ENCODE measurements around the gene ESYT1. TPM values are rescaled to one million over a fixed set of nuclear protein-coding genes. Genes with fewer than 3 reads are reported as not detected.

ESYT1 gene
- total RNA-seq = 100 to 1,000 TPM; 113 to 128 TPM

GRCh38 chr12:56127888-56128669 lies at the start of gene ESYT1:
TSS of gene ESYT1 (plus strand) at chr12:56128267. CDS start at chr12:56128320, 53 bp downstream.
- TF ChIP-seq CTCF (IDR thresholded peaks at IDR 0.05) = no peak

GRCh38 chr12:56078427-56078826 lies 49.6 kb upstream of the ESYT1 start:
- no peaks in the 10 kb centered on the region for H3K27me3 ChIP-seq (replicated peaks; ENCODE audit: insufficient read depth)
- no peaks in the 10 kb centered on the region for H3K9me3 ChIP-seq
- TF ChIP-seq CTCF (IDR thresholded peaks at IDR 0.05) = no peak
- H3K4me3 ChIP-seq = peak overlapping the region; percentile 79
- DNase-seq (ENCODE audit: low spot score) = no peak
- H3K27ac ChIP-seq = peak overlapping the region in 1 of 2 donors; percentile 71
- ATAC-seq (ENCODE audit: insufficient number of reproducible peaks, low FRiP score, low read depth) = no peak
- H3K4me1 ChIP-seq (ENCODE audit: control insufficient read depth in 1 of 2, low read depth in 2 of 2) = peaks cover 5 to 21% of the 10 kb centered on the region in 2 donors
- H3K36me3 ChIP-seq = no peaks in the 10 kb centered on the region

More at GRCh38 chr12:56127888-56128669, at the start of gene ESYT1:
- Histone ChIP-seq H3K9me3 (no peaks in the 10 kb centered on the region), H3K27ac (peak within 1 kb of the TSS; percentile 85 to 88), H3K36me3 (peaks cover 18% of the 10 kb centered on the region), H3K27me3 (replicated peaks; ENCODE audit: insufficient read depth) (no peaks in the 10 kb centered on the region), H3K4me3 (peak within 1 kb of the TSS; percentile 80), H3K4me1 (ENCODE audit: control insufficient read depth in 1 of 2, low read depth in 2 of 2) (peaks cover 21 to 34% of the 10 kb centered on the region in 2 donors)
- DNase-seq (ENCODE audit: low spot score) = peak; percentile 99
- ATAC-seq (ENCODE audit: insufficient number of reproducible peaks, low FRiP score, low read depth) = peak; percentile 97

GRCh38 chr12:56078931-56079722 lies 48.9 kb upstream of the ESYT1 start:
- Histone ChIP-seq H3K4me3 (peak overlapping the region; percentile 79), H3K27ac (peak overlapping the region; percentile 62 to 71), H3K9me3 (no peaks in the 10 kb centered on the region), H3K27me3 (replicated peaks; ENCODE audit: insufficient read depth) (no peaks in the 10 kb centered on the region), H3K36me3 (no peaks in the 10 kb centered on the region), H3K4me1 (ENCODE audit: control insufficient read depth in 1 of 2, low read depth in 2 of 2) (peaks cover 5 to 21% of the 10 kb centered on the region in 2 donors)
- ATAC-seq (ENCODE audit: insufficient number of reproducible peaks, low FRiP score, low read depth) = peak; percentile 66
- DNase-seq (ENCODE audit: low spot score) = peak; percentile 59
- TF ChIP-seq CTCF (IDR thresholded peaks at IDR 0.05) = peak; percentile 80

- ATAC-seq (ENCODE audit: insufficient number of reproducible peaks, low FRiP score, low read depth) (peak; percentile 94), DNase-seq (ENCODE audit: low spot score) (peak; percentile 59)
- H3K9me3 ChIP-seq = no peaks in the 10 kb centered on the region
- peaks cover 5 to 21% of the 10 kb centered on the region in 2 donors for H3K4me1 ChIP-seq (ENCODE audit: control insufficient read depth in 1 of 2, low read depth in 2 of 2)
- peak within 1 kb of the TSS; percentile 62 to 71 for H3K27ac ChIP-seq
- H3K27me3 ChIP-seq (replicated peaks; ENCODE audit: insufficient read depth) = no peaks in the 10 kb centered on the region
- H3K4me3 ChIP-seq = peak within 1 kb of the TSS; percentile 79
- TF ChIP-seq CTCF (IDR thresholded peaks at IDR 0.05) = no peak
- no peaks in the 10 kb centered on the region for H3K36me3 ChIP-seq
Observed at GRCh38 chr12:56079723-56080555, 48.1 kb upstream of the ESYT1 start, which contains the start of gene ERBB3. TSS of gene ERBB3 (plus strand) at chr12:56080165. CDS start at chr12:56080301, 136 bp downstream.
